Endodermal cell (in vitro differentiated cells): ENCODE measurements around the gene EEFSEC. TPM values are rescaled to one million over a fixed set of nuclear protein-coding genes. Genes with fewer than 3 reads are reported as not detected.

Experiments used
- DNase-seq: peaks from one replicate; pipeline ENCODE4 v3.0.0-alpha.2; 2017
- H3K27ac ChIP-seq: 2 replicates; pipeline ENCODE4 v1.5.1; 2013; ENCODE audit warnings: mild to moderate bottlenecking, low read depth, low read length, moderate library complexity
- H3K27me3 ChIP-seq: 2 replicates; pipeline ENCODE4 v1.6.1; 2013; ENCODE audit warnings: mild to moderate bottlenecking, low read length, moderate library complexity; ENCODE audit not compliant: insufficient read depth, control insufficient read depth, poor library complexity, severe bottlenecking
- H3K36me3 ChIP-seq: 2 replicates; pipeline ENCODE4 v1.7.0; 2013; ENCODE audit warnings: mild to moderate bottlenecking, low read length, moderate library complexity; ENCODE audit not compliant: control insufficient read depth, insufficient read depth
- H3K4me1 ChIP-seq: one replicate; pipeline ENCODE4 v1.7.0; 2013; ENCODE audit warnings: low read length; ENCODE audit not compliant: control insufficient read depth, insufficient read depth
- H3K4me3 ChIP-seq: 2 replicates; pipeline ENCODE4 v1.5.1; 2013; ENCODE audit warnings: mild to moderate bottlenecking, low read length, moderate library complexity
- H3K9ac ChIP-seq: 2 replicates; pipeline ENCODE4 v1.6.1; 2013; ENCODE audit warnings: mild to moderate bottlenecking, low read length, moderate library complexity; ENCODE audit not compliant: poor library complexity, severe bottlenecking; ENCODE audit errors: extremely low read depth
- H3K9me3 ChIP-seq: 2 replicates; pipeline ENCODE4 v1.6.1; 2013; ENCODE audit warnings: mild to moderate bottlenecking, low read length, moderate library complexity; ENCODE audit not compliant: control insufficient read depth
- H3K27ac Mint-ChIP-seq: 2 replicates; pipeline ENCODE4 v1.8.0; 2020; ENCODE audit warnings: mixed read lengths
- H3K27me3 Mint-ChIP-seq: 2 replicates; pipeline ENCODE4 v1.8.0; 2021; ENCODE audit warnings: mild to moderate bottlenecking, mixed read lengths; ENCODE audit not compliant: insufficient read depth
- H3K36me3 Mint-ChIP-seq: 2 replicates; pipeline ENCODE4 v1.8.0; 2020; ENCODE audit warnings: low read depth, mixed read lengths
- H3K4me1 Mint-ChIP-seq: 2 replicates; pipeline ENCODE4 v1.8.0; 2020; ENCODE audit warnings: mixed read lengths
- H3K4me3 Mint-ChIP-seq: 2 replicates; pipeline ENCODE4 v1.8.0; 2020; ENCODE audit warnings: mild to moderate bottlenecking, moderate library complexity, mixed read lengths
- H3K9me3 Mint-ChIP-seq: 2 replicates; pipeline ENCODE4 v1.8.0; 2020; ENCODE audit warnings: mild to moderate bottlenecking, mixed read lengths
- WGBS, 2 experiments: methylation state at CpG; one replicate each; pipeline versions ENCODE4 v1.1.5 to v1.1.7; 2013; ENCODE audit warnings: missing lambda C conversion rate in 2 of 2, mixed read lengths in 1 of 2; ENCODE audit not compliant: insufficient coverage in 1 of 2, insufficient read length in 1 of 2; 5-methylcytosine and 5-hydroxymethylcytosine counted together
- total RNA-seq, 2 donors: library from RNA; stranded (reverse); fragmentation: NEBNext Ultra II Directional in 1 of 2; extraction: Animal tissue kit (Norgen Biotek cat#: 25700) in 1 of 2; gene quantifications; 2 replicates in 1 of 2; 3 replicates in 1 of 2; pipeline ENCODE4 v1.2.1, GENCODE V29; 2021
- TF ChIP-seq, protein P1 (sequence below): fragments of 200-600 bp; sonication (generic); conservative IDR thresholded peaks from 2 replicates; pipeline ENCODE4 v1.5.0; 2021; ENCODE audit warnings: antibody characterized with exemption, mild to moderate bottlenecking

Gene EEFSEC
- total RNA-seq, 2 donors from 2014 or later: 11.9 to 15.8 TPM

GRCh38 chr3:128197855-128198254, 44.6 kb downstream of the EEFSEC start:
- TF ChIP-seq, protein P1, sequence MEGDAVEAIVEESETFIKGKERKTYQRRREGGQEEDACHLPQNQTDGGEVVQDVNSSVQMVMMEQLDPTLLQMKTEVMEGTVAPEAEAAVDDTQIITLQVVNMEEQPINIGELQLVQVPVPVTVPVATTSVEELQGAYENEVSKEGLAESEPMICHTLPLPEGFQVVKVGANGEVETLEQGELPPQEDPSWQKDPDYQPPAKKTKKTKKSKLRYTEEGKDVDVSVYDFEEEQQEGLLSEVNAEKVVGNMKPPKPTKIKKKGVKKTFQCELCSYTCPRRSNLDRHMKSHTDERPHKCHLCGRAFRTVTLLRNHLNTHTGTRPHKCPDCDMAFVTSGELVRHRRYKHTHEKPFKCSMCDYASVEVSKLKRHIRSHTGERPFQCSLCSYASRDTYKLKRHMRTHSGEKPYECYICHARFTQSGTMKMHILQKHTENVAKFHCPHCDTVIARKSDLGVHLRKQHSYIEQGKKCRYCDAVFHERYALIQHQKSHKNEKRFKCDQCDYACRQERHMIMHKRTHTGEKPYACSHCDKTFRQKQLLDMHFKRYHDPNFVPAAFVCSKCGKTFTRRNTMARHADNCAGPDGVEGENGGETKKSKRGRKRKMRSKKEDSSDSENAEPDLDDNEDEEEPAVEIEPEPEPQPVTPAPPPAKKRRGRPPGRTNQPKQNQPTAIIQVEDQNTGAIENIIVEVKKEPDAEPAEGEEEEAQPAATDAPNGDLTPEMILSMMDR: no peak
- H3K9ac ChIP-seq: no peak overlapping the region
- no peaks in the 10 kb centered on the region for H3K9me3 ChIP-seq
- Mint-ChIP-seq H3K36me3 (no peaks in the 10 kb centered on the region), H3K27me3 (no peaks in the 10 kb centered on the region), H3K4me3 (no peak overlapping the region), H3K4me1 (peaks cover 46% of the 10 kb centered on the region), H3K27ac (no peak overlapping the region), H3K9me3 (no peaks in the 10 kb centered on the region)
- peaks cover 31% of the 10 kb centered on the region for H3K4me1 ChIP-seq
- WGBS, 2 experiments: 82 to 92% methylated on average over 5 to 7 of the region's 7 CpGs
- no peaks in the 10 kb centered on the region for H3K27me3 ChIP-seq
- no peak overlapping the region for H3K4me3 ChIP-seq
- H3K36me3 ChIP-seq: no peaks in the 10 kb centered on the region
- no peak for DNase-seq
- H3K27ac ChIP-seq: peak overlapping the region; percentile 30

DNA sequence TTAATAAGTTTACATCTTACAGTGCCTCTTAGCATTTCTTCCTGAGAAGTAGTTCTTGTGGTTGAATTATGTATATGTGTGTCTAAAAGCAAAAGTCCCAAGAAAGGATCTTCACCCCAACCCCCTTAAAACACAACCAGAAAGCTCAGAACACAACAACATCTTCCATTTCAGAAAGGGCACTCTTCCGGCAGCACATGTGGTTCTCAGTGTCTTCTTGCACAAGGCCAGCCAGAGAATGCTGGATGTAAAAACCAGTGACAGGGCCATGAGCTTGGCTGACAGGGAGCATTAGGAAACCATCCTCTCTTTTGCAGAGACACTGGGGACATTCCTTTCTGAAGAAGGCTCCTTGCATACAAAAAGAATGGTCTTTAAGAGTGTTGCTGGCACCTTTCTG, 45.0 kb downstream of the EEFSEC start:
- Histone ChIP-seq H3K27ac (peak overlapping the region; percentile 30), H3K9me3 (no peaks in the 10 kb centered on the region), H3K9ac (no peak overlapping the region), H3K27me3 (no peaks in the 10 kb centered on the region), H3K4me3 (no peak overlapping the region), H3K4me1 (peaks cover 30% of the 10 kb centered on the region), H3K36me3 (no peaks in the 10 kb centered on the region)
- Mint-ChIP-seq H3K36me3 (no peaks in the 10 kb centered on the region), H3K9me3 (no peaks in the 10 kb centered on the region), H3K27me3 (no peaks in the 10 kb centered on the region), H3K4me1 (peaks cover 42% of the 10 kb centered on the region), H3K27ac (no peak overlapping the region), H3K4me3 (no peak overlapping the region)
- no peak for DNase-seq
- 89 to 100% methylated on average over 1 of the region's 1 CpG for WGBS, 2 experiments
- TF ChIP-seq, protein P1: no peak

- Mint-ChIP-seq H3K36me3 (no peaks in the 10 kb centered on the region), H3K27me3 (no peaks in the 10 kb centered on the region), H3K27ac (no peak overlapping the region), H3K9me3 (no peaks in the 10 kb centered on the region), H3K4me3 (no peak overlapping the region), H3K4me1 (peaks cover 37% of the 10 kb centered on the region)
- no peak overlapping the region for H3K4me3 ChIP-seq
- H3K27me3 ChIP-seq: no peaks in the 10 kb centered on the region
- peaks cover 22% of the 10 kb centered on the region for H3K4me1 ChIP-seq
- no peak for DNase-seq
- H3K9me3 ChIP-seq: no peaks in the 10 kb centered on the region
- no peaks in the 10 kb centered on the region for H3K36me3 ChIP-seq
- H3K9ac ChIP-seq: no peak overlapping the region
- no peak overlapping the region for H3K27ac ChIP-seq
- WGBS, 2 experiments: 88% methylated on average over 1 of the region's 1 CpG; no CpG with 5 or more reads in 1 of the 2 experiments
- TF ChIP-seq, protein P1: no peak
These were observed 45.8 kb downstream of the EEFSEC start for GRCh38 chr3:128199110-128199509.
